ENCODE measurements around the gene NACC2. TPM values are rescaled to one million over a fixed set of nuclear protein-coding genes. Genes with fewer than 3 reads are reported as not detected.
"Not testable (repeated sequence)": the region's sequence is repeated elsewhere in the genome, so short reads cannot be mapped to it uniquely, and the experiment has no call there.

Gene NACC2
- total RNA-seq, 4 donors from 2014 or later, result 18.4 to 33.6 (median 22.4) TPM

DNA sequence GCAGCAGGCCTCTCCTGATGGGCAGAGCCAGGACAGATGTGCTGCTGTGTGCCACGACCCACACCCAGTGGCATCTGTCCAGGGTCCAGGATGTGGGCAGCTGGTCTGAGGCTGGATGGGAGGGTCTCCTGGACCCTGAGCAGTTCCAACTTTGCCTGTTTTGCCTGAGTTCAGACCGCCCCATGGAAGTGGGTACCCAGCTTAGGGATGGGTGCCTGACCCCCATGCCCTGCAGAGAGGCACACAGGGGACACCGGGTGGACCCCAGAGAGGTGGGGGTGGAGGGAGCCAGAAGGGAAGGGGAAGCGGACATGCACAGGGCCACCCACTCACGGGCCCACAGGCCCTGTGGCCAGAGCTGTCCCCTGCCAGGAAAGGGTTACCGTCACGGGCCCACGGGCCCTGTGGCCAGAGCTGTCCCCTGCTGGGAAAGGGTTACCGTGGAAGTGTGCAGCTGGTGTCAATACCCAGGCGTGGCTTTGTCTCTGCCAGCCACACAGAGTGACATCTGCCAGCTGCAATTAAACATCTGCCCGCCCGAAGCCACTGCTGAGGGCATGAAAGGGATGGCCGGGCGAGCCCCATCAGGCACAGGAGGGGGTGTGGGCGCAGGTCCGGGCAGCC, 50.0 kb downstream of the NACC2 start:
- Histone ChIP-seq H3K9me3 (no peaks in the 10 kb centered on the region), H3K4me3 (replicated peaks in 1 of 3) (no peak overlapping the region), H3K4me1 (no peaks in the 10 kb centered on the region), H3K36me3 (peaks cover 0 to 7% of the 10 kb centered on the region in 2 donors), H3K27ac (no peak overlapping the region), H3K27me3 (no peaks in the 10 kb centered on the region)
- no peak for DNase-seq
- WGBS, 2 donors, result 90 to 100% methylated on average over 6 to 12 of the region's 16 CpGs
- intact Hi-C loops (cut with DNase I), result no loop called here
- no peak for TF ChIP-seq POLR2A (IDR thresholded peaks at IDR 0.05)
- TF ChIP-seq, protein P1, sequence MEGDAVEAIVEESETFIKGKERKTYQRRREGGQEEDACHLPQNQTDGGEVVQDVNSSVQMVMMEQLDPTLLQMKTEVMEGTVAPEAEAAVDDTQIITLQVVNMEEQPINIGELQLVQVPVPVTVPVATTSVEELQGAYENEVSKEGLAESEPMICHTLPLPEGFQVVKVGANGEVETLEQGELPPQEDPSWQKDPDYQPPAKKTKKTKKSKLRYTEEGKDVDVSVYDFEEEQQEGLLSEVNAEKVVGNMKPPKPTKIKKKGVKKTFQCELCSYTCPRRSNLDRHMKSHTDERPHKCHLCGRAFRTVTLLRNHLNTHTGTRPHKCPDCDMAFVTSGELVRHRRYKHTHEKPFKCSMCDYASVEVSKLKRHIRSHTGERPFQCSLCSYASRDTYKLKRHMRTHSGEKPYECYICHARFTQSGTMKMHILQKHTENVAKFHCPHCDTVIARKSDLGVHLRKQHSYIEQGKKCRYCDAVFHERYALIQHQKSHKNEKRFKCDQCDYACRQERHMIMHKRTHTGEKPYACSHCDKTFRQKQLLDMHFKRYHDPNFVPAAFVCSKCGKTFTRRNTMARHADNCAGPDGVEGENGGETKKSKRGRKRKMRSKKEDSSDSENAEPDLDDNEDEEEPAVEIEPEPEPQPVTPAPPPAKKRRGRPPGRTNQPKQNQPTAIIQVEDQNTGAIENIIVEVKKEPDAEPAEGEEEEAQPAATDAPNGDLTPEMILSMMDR (IDR thresholded peaks at IDR 0.05), result no peak

DNA sequence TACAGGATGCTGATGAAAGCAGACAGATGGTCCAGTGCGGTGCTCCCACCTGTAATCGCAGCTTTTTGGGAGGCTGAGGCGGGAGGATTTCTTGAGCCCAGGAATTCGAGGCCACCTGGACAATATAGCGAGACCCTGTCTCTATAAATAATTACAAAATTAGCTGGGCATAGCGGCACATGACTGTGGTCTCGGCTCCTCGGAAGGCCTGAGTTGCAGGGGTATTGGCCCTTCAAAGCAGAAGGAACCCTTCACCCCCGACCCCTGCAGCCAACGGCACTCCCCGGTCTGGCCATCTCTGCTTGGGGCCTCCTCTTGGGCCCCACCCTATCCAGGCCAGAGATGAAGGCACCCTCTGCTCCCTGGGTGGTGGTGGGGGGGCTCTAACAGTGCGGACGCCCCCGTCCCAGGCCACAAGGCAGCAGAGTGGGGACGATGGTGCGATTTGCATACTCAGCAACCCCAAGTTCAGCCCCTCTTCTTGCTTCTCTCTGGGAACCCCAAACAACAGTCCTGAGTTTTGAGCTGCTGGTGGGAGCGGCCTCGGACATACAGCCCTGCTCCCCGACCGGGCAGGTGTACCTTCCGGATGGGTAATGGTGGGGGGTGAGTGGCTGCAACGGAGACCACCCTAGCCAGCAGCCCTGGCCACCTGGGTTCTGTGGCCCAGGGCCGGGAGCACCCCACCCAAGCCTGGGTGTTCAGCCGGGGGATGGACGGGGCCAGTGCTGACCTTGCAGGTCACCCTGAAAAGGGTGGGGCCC, 50.7 kb downstream of the NACC2 start:
- Histone ChIP-seq H3K4me3 (replicated peaks in 1 of 3) (no peak overlapping the region), H3K27me3 (no peaks in the 10 kb centered on the region), H3K27ac (no peak overlapping the region), H3K9me3 (no peaks in the 10 kb centered on the region), H3K36me3 (peaks cover 0 to 4% of the 10 kb centered on the region in 2 donors), H3K4me1 (no peaks in the 10 kb centered on the region)
- 95% methylated on average over 14 to 24 of the region's 25 CpGs for WGBS, 2 donors
- DNase-seq, result no peak
- intact Hi-C loops (cut with DNase I), result no loop called here
- TF ChIP-seq, protein P1 (IDR thresholded peaks at IDR 0.05), result no peak
- no peak for TF ChIP-seq POLR2A (IDR thresholded peaks at IDR 0.05)

DNA sequence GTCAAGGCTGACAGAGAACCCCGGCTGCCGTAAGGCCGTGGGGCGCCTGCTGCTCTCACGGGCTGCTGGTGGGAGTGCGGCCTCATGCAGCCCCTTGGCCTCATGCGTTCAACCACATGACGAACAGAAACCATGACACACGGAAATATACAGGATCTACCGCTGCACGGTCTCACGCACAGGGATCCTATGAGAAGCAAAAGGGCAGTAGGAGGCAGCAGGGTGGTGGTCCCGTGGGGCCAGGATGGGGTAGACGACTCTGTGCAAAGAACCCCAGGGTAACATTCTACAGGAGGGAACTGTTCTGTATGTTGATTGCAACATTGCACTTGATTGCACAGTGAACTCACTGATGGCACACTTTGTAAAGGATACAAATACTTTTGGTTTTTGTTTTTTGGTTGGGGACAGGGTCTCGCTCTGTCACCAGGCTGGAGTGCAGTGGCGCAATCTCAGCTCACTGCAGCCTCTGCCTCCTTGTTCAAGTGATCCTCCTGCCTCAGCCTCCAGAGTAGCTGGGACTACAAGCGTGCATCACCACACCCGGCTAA, 51.6 kb downstream of the NACC2 start:
- DNase-seq, result no peak
- no peaks in the 10 kb centered on the region for H3K27me3 ChIP-seq
- no peaks in the 10 kb centered on the region for H3K36me3 ChIP-seq
- H3K27ac ChIP-seq, result no peak overlapping the region
- no peaks in the 10 kb centered on the region for H3K9me3 ChIP-seq
- WGBS, 2 donors, result 87 to 90% methylated on average over 18 of the region's 18 CpGs
- H3K4me3 ChIP-seq (replicated peaks in 1 of 3), result no peak overlapping the region
- intact Hi-C loops (cut with DNase I), result no loop called here
- no peaks in the 10 kb centered on the region for H3K4me1 ChIP-seq
- TF ChIP-seq POLR2A (IDR thresholded peaks at IDR 0.05), result no peak
- TF ChIP-seq, protein P1 (IDR thresholded peaks at IDR 0.05), result no peak

DNA sequence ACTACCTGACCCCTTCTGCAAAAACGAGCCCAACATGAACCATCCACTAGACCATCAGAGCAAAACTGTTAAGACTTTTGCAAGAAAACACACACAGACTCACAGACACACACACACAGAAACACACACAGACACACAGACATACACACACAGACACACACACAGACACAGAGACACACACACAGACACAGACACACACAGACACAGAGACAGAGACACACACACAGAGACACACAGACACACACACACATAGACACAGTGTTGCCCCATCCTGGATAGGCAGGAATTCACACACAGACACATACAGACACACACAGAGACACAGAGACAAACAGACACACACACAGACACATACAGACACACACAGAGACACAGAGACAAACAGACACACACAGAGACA, 52.5 kb downstream of the NACC2 start:
- no peak for DNase-seq
- TF ChIP-seq, protein P1 (IDR thresholded peaks at IDR 0.05), result no peak
- TF ChIP-seq POLR2A (IDR thresholded peaks at IDR 0.05), result no peak
- Histone ChIP-seq H3K9me3 (no peaks in the 10 kb centered on the region), H3K4me3 (replicated peaks in 1 of 3) (no peak overlapping the region), H3K27me3 (no peaks in the 10 kb centered on the region), H3K27ac (no peak overlapping the region), H3K4me1 (no peaks in the 10 kb centered on the region), H3K36me3 (no peaks in the 10 kb centered on the region)
- 60 to 83% methylated on average over 1 of the region's 1 CpG for WGBS, 2 donors
- intact Hi-C loops (cut with DNase I), result no loop called here

DNA sequence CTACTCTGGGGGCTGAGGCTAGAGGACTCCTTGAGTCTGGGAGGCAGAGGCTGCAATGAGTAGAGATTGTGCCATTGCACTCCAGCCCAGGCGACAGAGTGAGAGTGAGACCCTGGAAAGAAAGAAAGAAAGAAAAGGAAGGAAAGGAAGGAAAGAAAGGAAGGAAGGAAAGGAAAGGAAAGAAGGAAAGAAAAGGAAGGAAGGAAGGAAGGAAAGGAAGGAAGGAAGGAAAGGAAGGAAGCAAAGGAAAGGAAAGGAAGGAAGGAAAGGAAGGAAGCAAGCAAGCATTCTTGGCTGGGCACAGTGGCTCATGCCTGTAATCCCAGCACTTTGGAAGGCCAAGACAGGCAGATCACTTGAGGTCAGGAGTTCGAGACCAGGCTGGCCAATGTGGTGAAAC, 54.2 kb downstream of the NACC2 start:
- WGBS, 2 donors, result 93 to 100% methylated on average over 2 of the region's 2 CpGs
- H3K9me3 ChIP-seq; H3K4me3 ChIP-seq (replicated peaks in 1 of 3); DNase-seq; intact Hi-C loops (cut with DNase I); H3K27ac ChIP-seq; H3K36me3 ChIP-seq; H3K27me3 ChIP-seq; H3K4me1 ChIP-seq: not testable (repeated sequence)
